HFF-Myc (cell line): ENCODE data around the gene PLEKHN1.

Experiments
- DNase-seq: peaks from one replicate; pipeline ENCODE4 v3.0.0-alpha.2; 2011; ENCODE audit warnings: low read depth; ENCODE audit errors: extremely low read depth
- H3K4me3 ChIP-seq: replicated peaks from 2 replicates; pipeline ENCODE4 v1.5.1; 2011; ENCODE audit warnings: low read depth, mild to moderate bottlenecking, control low read depth, low read length
- CTCF ChIP-seq: IDR thresholded peaks from 2 replicates; pipeline ENCODE4 v1.5.1; 2012; ENCODE audit warnings: mild to moderate bottlenecking, low read depth, low read length, control low read depth; ENCODE audit errors: missing control alignments

PLEKHN1 gene

GRCh38 chr1:966135-966703 is at the start of gene PLEKHN1:
Gene PLEKHN1, plus strand, starts transcription at chr1:966482. Its CDS starts 50 bp downstream, at chr1:966532.
- H3K4me3 ChIP-seq = peak within 1 kb of the TSS; percentile 53
- no peak for DNase-seq
- no peak for TF ChIP-seq CTCF

GRCh38 chr1:917076-917459 is 49.2 kb upstream of the PLEKHN1 start:
- DNase-seq = no peak
- no peak for TF ChIP-seq CTCF
- H3K4me3 ChIP-seq = no peak overlapping the region

- TF ChIP-seq CTCF = no peak
- no peak for DNase-seq
- no peak overlapping the region for H3K4me3 ChIP-seq
Observed at GRCh38 chr1:917466-918091, 48.7 kb upstream of the PLEKHN1 start.

GRCh38 chr1:918353-918752 is 47.9 kb upstream of the PLEKHN1 start:
- no peak for TF ChIP-seq CTCF
- DNase-seq = no peak
- no peak overlapping the region for H3K4me3 ChIP-seq

GRCh38 chr1:918843-919242 is 47.4 kb upstream of the PLEKHN1 start:
- H3K4me3 ChIP-seq = no peak overlapping the region
- no peak for DNase-seq
- no peak for TF ChIP-seq CTCF

GRCh38 chr1:919271-919872 is 46.9 kb upstream of the PLEKHN1 start:
- no peak overlapping the region for H3K4me3 ChIP-seq
- no peak for DNase-seq
- TF ChIP-seq CTCF = no peak

GRCh38 chr1:920010-920409 is 46.3 kb upstream of the PLEKHN1 start:
- no peak for DNase-seq
- no peak overlapping the region for H3K4me3 ChIP-seq
- TF ChIP-seq CTCF = no peak
